HG03097 (cell line): Measurements from ENCODE around the gene PPEF2.
"Not testable (repeated sequence)": the region's sequence is repeated elsewhere in the genome, so short reads cannot be mapped to it uniquely, and the experiment has no call there.

Source experiments
- ATAC-seq: cut with Tn5 transposase; IDR thresholded peaks from one replicate; pipeline ENCODE4 v1.9.1; 2021; ENCODE audit not compliant: unreplicated experiment, low FRiP score

Gene PPEF2

GRCh38 chr4:75904076-75904475 is 1.8 kb upstream of the PPEF2 start:
- ATAC-seq: no peak

- ATAC-seq: no peak
Observed at GRCh38 chr4:75898536-75898935, 3.7 kb downstream of the PPEF2 start.

- ATAC-seq: no peak
Observed at GRCh38 chr4:75895744-75896314, 6.4 kb downstream of the PPEF2 start.

GRCh38 chr4:75892508-75892907 is 9.7 kb downstream of the PPEF2 start:
- no peak for ATAC-seq

- ATAC-seq: no peak
Observed at GRCh38 chr4:75891611-75892010, 10.6 kb downstream of the PPEF2 start.

- no peak for ATAC-seq
Observed at GRCh38 chr4:75889537-75890199, 12.6 kb downstream of the PPEF2 start.

GRCh38 chr4:75886104-75886503 is 16.1 kb downstream of the PPEF2 start:
- no peak for ATAC-seq

GRCh38 chr4:75881476-75881875 is 20.8 kb downstream of the PPEF2 start:
- no peak for ATAC-seq

- ATAC-seq: no peak
Observed at GRCh38 chr4:75880278-75880677, 22.0 kb downstream of the PPEF2 start.

- ATAC-seq: no peak
Observed at GRCh38 chr4:75878246-75878756, 24.0 kb downstream of the PPEF2 start.

- no peak for ATAC-seq
Observed at GRCh38 chr4:75876218-75876617, 26.0 kb downstream of the PPEF2 start.

- ATAC-seq: no peak
Observed at GRCh38 chr4:75869100-75869499, 33.2 kb downstream of the PPEF2 start.

- no peak for ATAC-seq
Observed at GRCh38 chr4:75867130-75867529, 35.1 kb downstream of the PPEF2 start.

GRCh38 chr4:75860606-75861005 is 41.6 kb downstream of the PPEF2 start:
- no peak for ATAC-seq

- ATAC-seq: no peak
Observed at GRCh38 chr4:75858721-75859120, 43.5 kb downstream of the PPEF2 start.

GRCh38 chr4:75849461-75849860 is 52.8 kb downstream of the PPEF2 start:
- no peak for ATAC-seq

- ATAC-seq: no peak
Observed at GRCh38 chr4:75848891-75849290, 53.4 kb downstream of the PPEF2 start.

GRCh38 chr4:75848171-75848760 is 54.0 kb downstream of the PPEF2 start:
- not testable (repeated sequence) for ATAC-seq

- ATAC-seq: no peak
Observed at GRCh38 chr4:75845992-75846391, 56.3 kb downstream of the PPEF2 start.

- no peak for ATAC-seq
Observed at GRCh38 chr4:75844151-75844662, 58.0 kb downstream of the PPEF2 start.

GRCh38 chr4:75843596-75843995 is 58.7 kb downstream of the PPEF2 start:
- ATAC-seq: no peak
